ENCODE data around the gene ANAPC2. TPM values are rescaled to one million over a fixed set of nuclear protein-coding genes. Genes with fewer than 3 reads are reported as not detected.

ANAPC2 gene
- total RNA-seq, 4 donors from 2014 or later, result 18.7 to 28.7 (median 25.1) TPM

DNA sequence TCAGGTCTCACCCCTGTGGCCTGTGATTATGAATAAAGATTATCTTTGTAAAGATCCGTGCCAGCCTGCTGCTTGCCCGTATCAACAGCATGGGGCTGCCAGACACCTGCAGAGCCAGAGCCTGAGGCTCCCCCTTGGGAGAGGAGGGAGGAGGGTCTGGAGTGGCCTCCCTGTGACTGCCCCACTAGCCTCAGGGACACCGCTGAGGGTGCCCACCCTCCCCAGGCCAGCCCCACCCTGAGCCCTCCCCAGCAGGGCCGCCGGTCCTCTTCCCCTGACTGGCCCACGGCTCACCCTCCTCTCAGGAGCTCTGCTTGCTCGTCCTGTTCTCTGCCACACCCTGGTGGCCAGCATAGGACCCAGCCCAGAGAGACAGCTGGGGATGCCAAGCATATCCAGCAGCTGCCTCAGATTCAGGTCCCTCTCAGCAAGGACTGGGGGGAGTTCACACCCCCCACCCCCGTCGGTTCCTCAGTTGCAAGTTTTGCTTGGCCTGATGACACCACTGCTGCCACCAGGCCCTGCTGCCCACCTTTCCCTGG lies 2.0 kb upstream of the ANAPC2 start:
- no peak for DNase-seq (ENCODE audit: extremely low spot score)
- H3K4me3 ChIP-seq, result no peak overlapping the region
- H3K9me3 ChIP-seq, result no peaks in the 10 kb centered on the region
- H3K27ac ChIP-seq (replicated peaks in 1 of 4), result peak overlapping the region; percentile 94 to 99 (median 98)
- WGBS, result 82% methylated on average over 7 of the region's 9 CpGs
- peaks cover 49 to 81% (median 59%) of the 10 kb centered on the region in 4 donors for H3K4me1 ChIP-seq
- TF ChIP-seq POLR2AphosphoS5 (IDR thresholded peaks at IDR 0.05) (no peak), EP300 (IDR thresholded peaks at IDR 0.05) (no peak), POLR2A (IDR thresholded peaks at IDR 0.05; ENCODE audit: low read depth) (no peak)
- TF ChIP-seq, protein P1, sequence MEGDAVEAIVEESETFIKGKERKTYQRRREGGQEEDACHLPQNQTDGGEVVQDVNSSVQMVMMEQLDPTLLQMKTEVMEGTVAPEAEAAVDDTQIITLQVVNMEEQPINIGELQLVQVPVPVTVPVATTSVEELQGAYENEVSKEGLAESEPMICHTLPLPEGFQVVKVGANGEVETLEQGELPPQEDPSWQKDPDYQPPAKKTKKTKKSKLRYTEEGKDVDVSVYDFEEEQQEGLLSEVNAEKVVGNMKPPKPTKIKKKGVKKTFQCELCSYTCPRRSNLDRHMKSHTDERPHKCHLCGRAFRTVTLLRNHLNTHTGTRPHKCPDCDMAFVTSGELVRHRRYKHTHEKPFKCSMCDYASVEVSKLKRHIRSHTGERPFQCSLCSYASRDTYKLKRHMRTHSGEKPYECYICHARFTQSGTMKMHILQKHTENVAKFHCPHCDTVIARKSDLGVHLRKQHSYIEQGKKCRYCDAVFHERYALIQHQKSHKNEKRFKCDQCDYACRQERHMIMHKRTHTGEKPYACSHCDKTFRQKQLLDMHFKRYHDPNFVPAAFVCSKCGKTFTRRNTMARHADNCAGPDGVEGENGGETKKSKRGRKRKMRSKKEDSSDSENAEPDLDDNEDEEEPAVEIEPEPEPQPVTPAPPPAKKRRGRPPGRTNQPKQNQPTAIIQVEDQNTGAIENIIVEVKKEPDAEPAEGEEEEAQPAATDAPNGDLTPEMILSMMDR (IDR thresholded peaks at IDR 0.05), result no peak
- no peaks in the 10 kb centered on the region for H3K27me3 ChIP-seq
- peaks cover 18 to 47% (median 38%) of the 10 kb centered on the region in 4 donors for H3K36me3 ChIP-seq
- intact Hi-C loops (cut with DNase I), result no loop called here

DNA sequence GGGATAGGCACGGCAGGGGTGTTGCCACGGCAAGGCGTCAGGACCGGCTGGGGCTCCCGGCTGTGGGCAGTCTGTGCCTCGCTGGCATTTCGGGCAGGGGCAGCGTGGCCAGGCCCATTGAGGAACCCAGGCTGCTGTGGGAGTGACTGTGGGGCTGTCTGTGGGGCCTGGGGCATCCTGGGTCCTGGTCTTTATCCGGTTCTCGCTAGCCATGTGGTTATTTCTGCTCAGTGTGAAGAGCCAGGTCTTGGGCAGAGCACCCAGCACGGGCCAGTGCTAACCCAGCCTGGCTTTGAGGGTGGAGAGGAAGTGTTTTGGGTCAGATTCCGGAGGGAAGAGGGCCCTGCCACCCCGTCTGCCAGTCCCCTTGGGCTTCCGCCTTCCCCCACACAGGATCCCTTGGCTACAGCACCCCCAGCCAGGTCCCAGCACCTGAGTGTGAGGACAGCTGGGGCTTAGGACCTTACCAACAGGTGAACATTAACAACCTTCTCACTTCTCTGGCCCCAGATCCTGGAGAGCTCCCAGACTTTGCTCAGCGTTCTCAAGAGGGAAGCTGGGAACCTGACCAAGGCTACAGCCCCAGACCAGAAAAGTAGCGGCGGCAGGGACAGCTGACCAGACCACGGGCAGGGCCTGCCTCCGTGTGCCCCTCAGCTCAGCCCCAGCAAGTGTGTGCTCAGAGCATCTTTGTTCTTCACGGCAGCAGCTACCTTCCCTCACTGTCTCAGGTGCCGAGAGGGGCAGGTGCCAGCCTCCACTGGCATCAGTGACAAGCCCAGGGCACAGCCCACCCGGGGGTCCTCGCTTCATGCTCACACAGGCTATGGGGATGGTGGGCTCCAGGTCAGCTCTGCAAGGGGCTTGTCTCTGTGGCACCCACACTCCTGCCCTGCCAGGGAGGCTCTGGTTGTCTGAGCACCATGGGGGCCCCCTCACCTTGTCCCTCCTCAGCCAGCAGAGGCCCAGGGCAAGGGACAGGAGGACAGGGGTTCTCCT lies 1.2 kb upstream of the ANAPC2 start:
- intact Hi-C loops (cut with DNase I), result loop anchor here (5.0 kb wide), 1 partner anchor 33 kb away; the partner anchor contains the start of gene RNF208
- peaks cover 19 to 55% (median 46%) of the 10 kb centered on the region in 4 donors for H3K36me3 ChIP-seq
- H3K4me3 ChIP-seq, result peak overlapping the region; percentile 90 to 98 (median 94)
- peaks cover 47 to 81% (median 56%) of the 10 kb centered on the region in 4 donors for H3K4me1 ChIP-seq
- H3K9me3 ChIP-seq, result no peaks in the 10 kb centered on the region
- TF ChIP-seq POLR2AphosphoS5 (IDR thresholded peaks at IDR 0.05), result no peak
- H3K27me3 ChIP-seq, result no peaks in the 10 kb centered on the region
- H3K27ac ChIP-seq (replicated peaks in 1 of 4), result peak overlapping the region; percentile 94 to 99 (median 98)
- 67% methylated on average over 1 of the region's 23 CpGs for WGBS
- DNase-seq (ENCODE audit: extremely low spot score), result no peak

- H3K27me3 ChIP-seq, result no peaks in the 10 kb centered on the region
- peak overlapping the region; percentile 94 to 99 (median 98) for H3K27ac ChIP-seq (replicated peaks in 1 of 4)
- H3K9me3 ChIP-seq, result no peaks in the 10 kb centered on the region
- H3K4me1 ChIP-seq, result peaks cover 45 to 76% (median 54%) of the 10 kb centered on the region in 4 donors
- TF ChIP-seq POLR2AphosphoS5 (IDR thresholded peaks at IDR 0.05), result no peak
- TF ChIP-seq, protein P1 (IDR thresholded peaks at IDR 0.05), result no peak
- no peak for TF ChIP-seq POLR2A (IDR thresholded peaks at IDR 0.05; ENCODE audit: low read depth)
- no peak for TF ChIP-seq EP300 (IDR thresholded peaks at IDR 0.05)
- peak overlapping the region; percentile 90 to 98 (median 94) for H3K4me3 ChIP-seq
- H3K36me3 ChIP-seq, result peaks cover 34 to 70% (median 61%) of the 10 kb centered on the region in 4 donors
- intact Hi-C loops (cut with DNase I), result loop anchor here (5.0 kb wide), 1 partner anchor 34 kb away; the partner anchor contains the start of gene RNF208
- 5% methylated on average over 13 of the region's 31 CpGs for WGBS
- no peak for DNase-seq (ENCODE audit: extremely low spot score)
Observed at GRCh38 chr9:137188086-137188489, 272 bp downstream of the ANAPC2 start.

DNA sequence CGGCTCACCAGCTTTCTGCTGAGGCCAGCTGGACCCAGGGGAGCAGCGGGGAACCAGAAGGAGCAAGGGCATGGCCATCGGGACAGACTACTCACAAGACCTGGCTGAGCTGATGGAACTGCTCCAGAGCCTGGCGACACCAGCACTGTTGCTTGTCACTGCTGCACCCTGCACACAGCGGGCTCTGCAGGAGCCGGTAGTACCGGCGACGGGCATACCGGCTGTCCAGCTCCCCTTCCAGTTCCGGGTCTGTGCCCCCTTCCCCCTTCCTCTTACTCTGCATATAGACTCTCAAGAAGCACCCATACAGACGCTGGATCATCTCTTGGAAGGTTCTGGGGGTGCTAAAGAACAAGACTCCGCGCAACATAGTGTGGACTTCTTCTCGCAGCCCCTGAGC lies 974 bp downstream of the ANAPC2 start:
- Histone ChIP-seq H3K27me3 (no peaks in the 10 kb centered on the region), H3K9me3 (no peaks in the 10 kb centered on the region), H3K36me3 (peaks cover 41 to 76% (median 68%) of the 10 kb centered on the region in 4 donors), H3K4me1 (peaks cover 45 to 69% (median 54%) of the 10 kb centered on the region in 4 donors), H3K27ac (replicated peaks in 1 of 4) (no peak overlapping the region), H3K4me3 (peak overlapping the region; percentile 90 to 98 (median 94))
- intact Hi-C loops (cut with DNase I), result loop anchor here (5.0 kb wide), 1 partner anchor 35 kb away; the partner anchor contains the start of gene RNF208
- WGBS, result 84% methylated on average over 14 of the region's 15 CpGs
- no peak for DNase-seq (ENCODE audit: extremely low spot score)
- no peak for TF ChIP-seq POLR2A (IDR thresholded peaks at IDR 0.05; ENCODE audit: low read depth)
- TF ChIP-seq POLR2AphosphoS5 (IDR thresholded peaks at IDR 0.05), result no peak
- TF ChIP-seq, protein P1 (IDR thresholded peaks at IDR 0.05), result no peak
- no peak for TF ChIP-seq EP300 (IDR thresholded peaks at IDR 0.05)

- Histone ChIP-seq H3K9me3 (no peaks in the 10 kb centered on the region), H3K4me3 (peak overlapping the region; percentile 90 to 98 (median 94)), H3K36me3 (peaks cover 48 to 76% (median 69%) of the 10 kb centered on the region in 4 donors), H3K27ac (replicated peaks in 1 of 4) (no peak overlapping the region), H3K27me3 (no peaks in the 10 kb centered on the region), H3K4me1 (peaks cover 44 to 66% (median 54%) of the 10 kb centered on the region in 4 donors)
- TF ChIP-seq EP300 (IDR thresholded peaks at IDR 0.05) (no peak), POLR2AphosphoS5 (IDR thresholded peaks at IDR 0.05) (no peak)
- TF ChIP-seq, protein P1 (IDR thresholded peaks at IDR 0.05), result no peak
- no peak for DNase-seq (ENCODE audit: extremely low spot score)
- 81% methylated on average over 4 of the region's 6 CpGs for WGBS
- intact Hi-C loops (cut with DNase I), result loop anchor here (5.0 kb wide), 1 partner anchor 36 kb away; the partner anchor contains the start of gene RNF208
Observed at GRCh38 chr9:137186385-137186784, 2.0 kb downstream of the ANAPC2 start.

All from esophagus muscularis mucosa (tissue), 4 donors.